Amygdala (tissue), 56 donors: ENCODE measurements around the gene NR2C2AP.
"Not testable (repeated sequence)": the region's sequence is repeated elsewhere in the genome, so short reads cannot be mapped to it uniquely, and the experiment has no call there.

Experiments
- DNase-seq, 56 donors: peaks; one replicate each; lab custom pipeline; 2025; lab: John Stamatoyannopoulos, UW

Gene NR2C2AP

GRCh38 chr19:19191768-19192077, 11.5 kb downstream of the NR2C2AP start:
- DNase-seq = no peak

DNA sequence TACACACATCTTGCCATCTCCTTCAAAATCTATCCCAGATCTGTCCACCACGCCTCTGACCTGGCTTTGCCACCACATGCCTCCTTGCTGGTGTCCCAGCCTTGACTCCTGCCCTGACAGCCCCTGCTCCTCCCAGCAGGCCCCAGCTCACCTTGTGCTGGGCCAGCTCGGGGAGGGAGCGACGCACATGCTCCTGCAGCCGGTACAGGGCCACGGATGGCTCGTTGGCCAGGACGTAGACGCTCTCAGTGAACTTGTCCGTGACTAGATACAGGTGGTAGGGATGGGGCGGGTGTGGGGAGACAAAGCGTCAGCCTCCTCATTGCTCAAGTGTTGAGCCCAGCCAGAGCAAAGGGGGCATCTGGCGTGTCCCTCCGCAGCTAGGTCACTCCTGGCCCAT, 16.5 kb downstream of the NR2C2AP start:
- DNase-seq = no peak

DNA sequence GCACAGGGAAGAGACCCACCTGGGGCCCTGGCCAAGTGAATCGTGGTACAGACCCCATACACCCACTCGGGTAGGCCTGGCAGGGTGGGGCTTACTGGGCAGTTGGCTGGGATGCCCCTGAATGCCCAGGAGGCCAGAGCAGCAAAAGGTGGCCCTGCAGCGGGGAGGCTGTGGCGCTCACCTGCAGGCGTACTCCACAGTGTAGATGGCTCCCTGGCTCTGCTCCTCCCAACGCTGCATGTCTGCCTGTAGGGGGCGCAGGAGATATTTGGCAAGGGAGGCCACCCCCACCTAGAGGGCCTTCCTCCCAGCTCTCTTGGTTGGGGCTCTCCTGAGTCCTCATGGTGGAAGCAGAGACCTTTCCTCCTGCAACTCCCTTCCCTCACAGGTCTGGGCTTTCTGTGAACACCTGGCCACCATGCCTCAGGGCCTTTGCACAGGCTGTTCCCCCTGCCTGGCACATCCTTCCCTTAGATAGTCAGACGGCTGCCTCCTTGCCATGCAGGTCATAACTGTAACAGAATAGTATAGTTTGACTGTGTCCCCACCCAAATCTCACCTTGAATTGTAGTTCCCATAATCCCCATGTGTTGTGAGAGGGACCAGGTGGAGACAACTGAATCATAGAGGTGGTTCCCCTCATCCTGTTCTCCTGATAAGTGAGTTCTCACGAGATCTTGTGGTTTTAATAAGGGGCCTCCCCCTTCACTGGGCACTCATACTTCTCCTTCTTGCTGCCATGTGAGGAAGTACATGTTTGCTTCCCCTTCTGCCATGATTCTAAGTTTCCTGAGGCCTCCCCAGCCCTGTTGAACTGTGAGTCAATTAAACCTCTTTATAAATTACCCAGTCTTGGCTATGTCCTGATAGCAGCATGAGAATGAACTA, 17.1 kb downstream of the NR2C2AP start:
- DNase-seq = peak in 6 of 56 donors; percentile 3 to 8 (median 4)

- DNase-seq = no peak
These were observed 21.7 kb downstream of the NR2C2AP start for GRCh38 chr19:19181488-19181998.

DNA sequence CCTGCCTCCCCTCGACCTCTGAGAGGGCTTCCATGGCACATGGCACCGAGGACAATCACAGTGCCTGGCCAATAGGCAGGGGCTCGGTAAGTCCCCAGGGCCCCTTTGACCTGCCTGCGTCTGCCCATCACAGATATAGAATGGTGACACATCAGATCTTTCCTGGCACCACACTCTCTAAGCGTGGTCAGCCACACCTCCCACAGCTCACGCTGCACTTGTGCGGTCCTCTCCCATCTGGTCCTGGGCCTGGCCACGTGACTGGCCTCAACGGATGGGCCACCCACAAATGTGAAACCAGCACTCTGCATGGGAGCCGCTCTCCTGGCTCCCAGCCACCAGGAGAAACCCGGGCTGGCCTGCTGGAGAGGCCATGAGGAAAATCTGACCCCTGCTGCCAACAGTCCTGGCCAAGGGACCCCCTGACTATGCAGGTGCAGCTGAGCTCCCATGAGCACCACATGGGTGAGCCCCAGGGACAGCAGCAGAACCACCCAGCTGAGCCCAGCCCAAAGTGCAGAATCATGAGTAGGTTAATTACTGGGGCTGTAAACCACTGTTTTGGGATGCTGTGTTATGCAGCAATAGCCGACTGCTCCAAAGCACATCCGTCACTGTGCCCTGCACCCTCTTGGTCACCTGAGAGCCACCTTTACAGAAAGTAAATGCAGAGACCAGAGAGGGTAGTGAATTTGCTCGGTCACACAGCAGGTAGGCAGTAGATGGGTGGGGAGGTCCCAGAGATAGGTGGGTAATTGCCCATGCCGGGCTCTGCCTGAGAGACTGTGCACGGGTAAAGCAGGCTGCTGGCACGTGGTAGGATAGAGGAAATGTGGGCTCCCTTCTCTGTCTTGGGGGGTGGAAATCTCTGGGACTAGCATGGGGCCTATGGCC, 23.4 kb downstream of the NR2C2AP start:
- no peak for DNase-seq

GRCh38 chr19:19176950-19177349, 26.3 kb downstream of the NR2C2AP start:
- peak in 1 of 56 donors; percentile 13 for DNase-seq

GRCh38 chr19:19173243-19173642, 30.0 kb downstream of the NR2C2AP start:
- not testable (repeated sequence) for DNase-seq

DNA sequence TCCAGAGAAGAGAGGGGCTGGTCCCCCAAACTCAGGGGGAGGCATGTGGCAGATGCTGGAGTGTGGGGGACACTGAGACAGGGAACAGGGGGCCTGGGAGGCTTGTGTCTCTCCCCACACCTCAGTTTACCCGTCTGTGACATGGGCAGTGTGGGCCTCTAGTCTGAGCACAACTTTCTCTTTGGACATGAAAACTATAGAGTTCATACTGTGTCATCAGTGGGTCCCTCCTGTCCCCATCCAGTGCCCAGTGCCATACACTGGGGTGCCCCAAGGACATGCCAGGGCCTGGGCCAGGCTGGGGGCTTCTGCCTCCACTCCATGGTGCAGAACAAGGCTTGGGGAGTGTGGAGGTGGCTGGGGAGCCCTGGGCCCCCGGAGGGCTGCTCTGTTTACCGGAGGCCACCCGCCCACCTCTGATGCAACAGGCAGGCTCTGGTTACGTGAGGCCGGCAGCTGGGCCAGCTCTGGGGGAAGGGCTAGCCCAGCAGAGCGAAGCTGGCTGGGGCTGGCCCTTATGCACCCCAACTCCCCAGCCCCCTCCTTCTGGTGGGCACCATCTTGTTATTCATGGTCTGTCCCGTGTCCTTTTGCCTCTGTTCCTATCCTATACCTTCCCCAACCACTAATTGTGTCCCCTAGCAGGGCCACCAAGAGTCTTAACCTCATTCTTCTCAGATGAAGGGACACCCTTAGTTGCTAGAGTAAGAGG, 31.2 kb downstream of the NR2C2AP start:
- no peak for DNase-seq

GRCh38 chr19:19170873-19171672, 32.1 kb downstream of the NR2C2AP start:
- no peak for DNase-seq

DNA sequence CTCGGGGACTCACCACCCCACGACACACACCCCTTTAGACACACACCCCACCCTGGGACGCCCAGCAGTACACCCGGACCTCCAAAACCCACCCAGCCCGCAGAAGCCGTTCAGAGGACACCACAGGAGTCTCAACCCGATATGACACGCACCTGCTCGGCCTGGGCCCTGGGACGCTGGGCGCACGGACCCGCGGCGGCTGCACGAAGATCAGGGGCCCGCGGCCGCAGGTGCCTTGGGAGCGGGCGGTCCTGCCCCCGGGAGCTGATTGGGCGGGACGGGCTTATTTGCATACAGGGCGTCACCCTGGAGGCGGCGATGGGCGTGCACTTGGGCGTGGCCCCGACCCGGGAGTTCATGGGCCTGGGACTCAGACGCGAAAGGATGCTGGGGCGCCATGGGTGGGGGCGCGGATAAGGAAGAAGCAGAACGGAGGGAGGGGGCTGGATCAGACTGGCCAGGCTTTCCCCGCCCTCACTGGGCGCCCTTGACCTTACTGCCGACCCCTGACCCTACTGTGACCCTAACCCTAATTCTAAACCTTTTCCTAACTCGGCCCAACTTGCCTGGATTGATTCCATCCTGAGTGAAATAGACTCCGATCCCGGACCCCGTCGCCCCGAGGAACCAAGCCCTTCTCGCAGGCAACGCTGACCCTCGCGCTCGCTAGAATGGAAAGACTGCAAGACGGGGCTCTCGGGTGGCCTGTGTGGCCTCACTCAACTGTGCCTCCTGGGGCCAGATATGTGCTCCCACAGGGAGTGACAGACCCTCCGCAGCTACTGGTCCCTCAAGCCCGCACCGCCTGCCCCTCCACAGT, 33.0 kb downstream of the NR2C2AP start, which contains the start of gene MEF2B:
Gene MEF2B (minus strand): TSS at position 211 of the 820 bp plus-strand sequence. CDS start 19,528 bp downstream, outside the sequence.
- DNase-seq = peak in 36 of 56 donors; percentile 0 to 64 (median 18)

DNA sequence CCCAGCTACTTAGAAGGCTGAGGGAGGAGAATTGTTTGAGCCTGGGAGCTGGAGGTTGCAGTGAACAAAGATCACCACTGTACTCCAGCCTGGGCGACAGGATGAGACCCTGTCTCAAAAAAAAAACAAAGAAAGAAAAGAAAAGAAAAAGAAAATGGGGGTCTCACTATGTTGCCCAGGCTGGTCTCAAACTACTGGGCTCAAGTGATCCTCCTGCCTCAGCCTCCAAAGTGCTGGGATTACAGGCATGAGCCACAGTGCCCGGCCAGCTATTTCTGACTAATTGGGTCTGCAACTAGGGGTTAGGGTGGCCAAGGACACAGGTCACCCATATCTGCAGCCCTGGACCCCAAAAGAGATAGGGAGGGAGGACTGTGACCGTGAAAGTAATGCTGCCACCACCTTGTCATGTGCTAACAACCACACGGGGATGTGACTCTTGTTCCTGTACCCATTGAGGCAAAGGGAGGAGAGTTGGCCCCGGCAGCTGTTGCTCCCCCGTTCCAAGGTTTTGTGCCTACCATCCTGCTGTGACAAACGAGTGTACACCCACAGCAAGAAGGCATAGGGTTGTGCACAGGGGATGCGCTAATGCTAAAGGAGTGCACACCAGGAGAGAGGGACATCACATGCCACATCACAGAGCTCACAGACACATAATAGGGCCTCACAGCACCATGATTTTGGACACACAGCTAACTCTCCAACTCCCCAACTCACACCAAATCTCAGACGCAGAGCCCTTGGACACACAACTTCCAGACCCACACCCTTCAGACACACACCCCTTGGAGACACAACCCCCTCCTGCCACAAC, 33.8 kb downstream of the NR2C2AP start:
- DNase-seq = no peak

DNA sequence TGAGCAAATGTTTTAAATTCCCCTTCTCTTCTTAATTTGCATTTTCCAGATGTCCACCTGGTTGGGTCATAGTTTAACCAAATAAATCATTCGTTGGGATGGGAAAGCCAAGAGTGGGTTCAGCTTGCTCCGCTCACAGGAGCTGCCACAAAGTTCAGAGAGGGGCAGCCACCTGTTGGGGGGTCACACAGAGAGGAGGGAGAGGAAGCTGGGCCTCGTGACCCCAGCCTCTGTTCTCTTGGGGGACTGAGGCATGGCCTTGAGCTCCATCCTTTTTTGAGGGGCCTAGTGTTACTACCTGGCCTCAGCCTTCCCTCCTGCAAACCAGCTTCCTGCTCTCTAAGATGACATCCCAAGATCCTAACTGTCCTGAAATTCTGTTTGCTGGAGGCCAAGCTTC, 35.6 kb downstream of the NR2C2AP start:
- DNase-seq = no peak

DNA sequence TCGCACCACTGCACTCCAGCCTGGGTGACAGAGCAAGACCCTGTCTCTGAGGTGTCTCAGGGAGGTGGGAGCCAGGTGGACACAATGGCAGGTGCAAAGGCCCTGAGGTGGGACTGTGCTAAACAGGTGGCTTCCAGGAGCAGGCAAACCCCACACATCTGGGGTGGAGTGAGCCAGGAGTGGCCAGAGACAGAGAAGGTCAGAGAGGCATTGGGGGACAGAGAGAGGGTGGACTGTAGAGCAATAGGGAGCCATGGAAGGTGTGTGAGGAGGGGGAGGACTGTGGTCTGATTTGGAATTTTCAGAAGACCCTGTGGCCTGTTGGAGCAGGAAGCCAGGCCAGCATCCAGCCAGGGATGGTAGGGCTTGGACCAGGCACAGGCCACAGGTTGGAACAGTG, 37.8 kb downstream of the NR2C2AP start:
- no peak for DNase-seq

- no peak for DNase-seq
These were observed 40.7 kb downstream of the NR2C2AP start for GRCh38 chr19:19162495-19162894.

DNA sequence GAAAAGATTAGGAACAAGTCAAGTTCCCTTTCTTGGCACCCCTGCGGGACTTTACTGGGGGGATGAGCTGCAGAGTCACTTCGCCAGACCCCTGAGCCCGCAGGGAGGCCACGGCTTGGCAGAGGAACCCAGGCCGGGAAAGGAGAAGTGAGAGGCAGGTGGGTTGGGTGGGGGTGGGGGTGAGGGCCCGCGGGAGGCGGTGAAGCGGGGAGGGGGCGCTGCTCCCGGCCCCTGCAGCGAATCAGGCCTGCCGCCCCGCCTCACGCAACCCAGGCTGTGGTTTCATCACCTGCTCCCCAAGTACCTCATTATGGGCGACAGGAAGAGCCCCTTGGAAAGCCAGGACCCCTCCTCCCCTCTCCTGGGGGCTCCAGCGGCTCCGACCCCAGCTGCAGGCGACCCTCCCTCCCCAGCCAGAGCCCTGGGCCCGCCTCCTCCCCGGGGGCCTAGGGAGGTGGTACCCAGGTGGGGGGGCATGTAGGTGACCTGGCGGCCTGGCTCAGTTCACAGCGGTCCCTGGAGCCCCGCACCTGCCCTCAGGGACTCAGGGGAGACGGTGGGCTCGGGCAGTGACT, 42.7 kb downstream of the NR2C2AP start:
- no peak for DNase-seq

DNA sequence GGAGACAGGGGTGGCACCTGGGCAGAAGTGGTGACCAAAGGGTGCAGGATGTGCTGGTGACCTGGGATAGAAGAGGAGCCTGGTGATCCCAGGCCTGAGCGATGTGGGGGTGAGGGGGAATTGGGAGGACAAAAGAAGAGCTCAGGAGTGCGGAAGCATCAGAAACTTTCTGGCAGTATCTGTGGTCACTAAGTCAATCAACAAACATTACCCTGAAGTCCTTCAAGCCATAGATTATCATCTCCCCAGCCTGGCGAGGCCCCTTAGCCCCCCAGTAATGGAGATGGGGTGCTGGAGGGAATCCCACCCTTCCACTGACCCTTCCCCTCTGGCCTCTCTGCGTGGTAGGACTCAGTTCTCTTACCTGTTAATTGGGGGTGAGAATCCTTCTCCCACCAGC, 43.7 kb downstream of the NR2C2AP start:
- no peak for DNase-seq

GRCh38 chr19:19157808-19158207, 45.4 kb downstream of the NR2C2AP start:
- DNase-seq = no peak
